Suprapubic skin (tissue), 4 donors: ENCODE data around the gene TMEM74B. TPM values are rescaled to one million over a fixed set of nuclear protein-coding genes. Genes with fewer than 3 reads are reported as not detected.
"Not testable (repeated sequence)": the region's sequence is repeated elsewhere in the genome, so short reads cannot be mapped to it uniquely, and the experiment has no call there.

ENCODE experiments used
- DNase-seq, 2 donors: peaks; one replicate each; pipeline ENCODE4 v3.0.0-alpha.2; 2019; ENCODE audit warnings: low spot score in 2 of 2
- H3K27ac ChIP-seq: fragments of 200-600 bp; sonication (generic); one replicate; pipeline ENCODE4 v1.5.1; 2019
- H3K27me3 ChIP-seq: fragments of 200-600 bp; sonication (generic); one replicate; pipeline ENCODE4 v1.5.1; 2019
- H3K36me3 ChIP-seq: fragments of 200-600 bp; sonication (generic); one replicate; pipeline ENCODE4 v1.5.1; 2019
- H3K4me1 ChIP-seq: fragments of 200-600 bp; sonication (generic); one replicate; pipeline ENCODE4 v1.5.1; 2019
- H3K4me3 ChIP-seq: fragments of 200-600 bp; sonication (generic); one replicate; pipeline ENCODE4 v1.5.1; 2019; ENCODE audit warnings: mild to moderate bottlenecking
- H3K9me3 ChIP-seq: fragments of 200-600 bp; sonication (generic); one replicate; pipeline ENCODE4 v1.5.1; 2019
- EP300 ChIP-seq: sonication (generic); formaldehyde crosslinking; IDR thresholded peaks from one replicate; pipeline ENCODE4 v1.6.1; 2017; ENCODE audit warnings: antibody characterized with exemption
- POLR2A ChIP-seq, 2 donors: fragments of 450-650 bp; IDR thresholded peaks; one replicate each; pipeline ENCODE4 v1.6.1; 2017; ENCODE audit warnings: antibody characterized with exemption in 2 of 2, mild to moderate bottlenecking in 2 of 2, moderate library complexity in 2 of 2
- POLR2AphosphoS5 ChIP-seq, 3 donors: sonication (generic); formaldehyde crosslinking; IDR thresholded peaks; one replicate each; pipeline ENCODE4 v1.6.1; 2017; ENCODE audit warnings: antibody characterized with exemption in 3 of 3
- WGBS: methylation state at CpG from one replicate; pipeline ENCODE4 v1.1.5; 2018; 5-methylcytosine and 5-hydroxymethylcytosine counted together
- total RNA-seq, 4 donors: library from RNA; depleted of rRNA; stranded (reverse); fragments of >200 nt; gene quantifications; one replicate each; pipeline ENCODE4 v1.1.0, GENCODE V29; 2016
- TF ChIP-seq, protein P1 (sequence below), 2 donors: fragments of 200-600 bp in 1 of 2; fragments of 450-650 bp in 1 of 2; sonication (generic) in 1 of 2; IDR thresholded peaks; one replicate each; pipeline ENCODE4 v1.5.1; 2016 to 2019; ENCODE audit warnings: antibody characterized with exemption in 2 of 2, mild to moderate bottlenecking in 1 of 2, moderate library complexity in 1 of 2

The TMEM74B gene
- total RNA-seq, 4 donors from 2014 or later = 1.9 to 9.6 (median 3.9) TPM

DNA sequence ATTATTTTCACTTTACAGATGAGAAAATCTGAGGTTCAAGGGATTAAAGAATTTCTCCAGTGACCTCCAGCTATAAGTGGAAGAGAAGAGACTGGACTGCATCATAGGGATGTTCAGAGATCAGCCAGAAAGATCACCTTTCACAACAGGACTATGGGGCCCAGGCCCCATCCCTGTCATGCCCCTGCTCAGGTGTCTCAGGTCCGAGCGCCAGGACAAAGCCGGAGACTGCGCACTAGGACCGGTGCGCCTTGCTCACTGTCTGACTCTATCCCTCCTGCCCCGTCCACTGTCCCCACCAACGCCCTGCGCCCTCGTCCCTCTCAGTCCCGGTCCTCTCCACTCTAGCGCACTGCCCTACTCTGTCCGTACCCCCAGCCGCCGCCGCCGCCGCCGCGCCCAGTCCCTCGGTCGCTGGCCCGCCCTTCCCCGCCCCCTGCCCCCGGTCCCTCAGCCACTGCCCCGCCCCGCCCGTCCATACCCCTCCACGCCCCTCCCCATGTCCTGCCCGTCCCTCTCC, 40.5 kb upstream of the TMEM74B start:
- H3K36me3 ChIP-seq = no peaks in the 10 kb centered on the region
- no peaks in the 10 kb centered on the region for H3K9me3 ChIP-seq
- no peak overlapping the region for H3K27ac ChIP-seq
- TF ChIP-seq POLR2A (IDR thresholded peaks at IDR 0.05) = no peak
- TF ChIP-seq, protein P1, sequence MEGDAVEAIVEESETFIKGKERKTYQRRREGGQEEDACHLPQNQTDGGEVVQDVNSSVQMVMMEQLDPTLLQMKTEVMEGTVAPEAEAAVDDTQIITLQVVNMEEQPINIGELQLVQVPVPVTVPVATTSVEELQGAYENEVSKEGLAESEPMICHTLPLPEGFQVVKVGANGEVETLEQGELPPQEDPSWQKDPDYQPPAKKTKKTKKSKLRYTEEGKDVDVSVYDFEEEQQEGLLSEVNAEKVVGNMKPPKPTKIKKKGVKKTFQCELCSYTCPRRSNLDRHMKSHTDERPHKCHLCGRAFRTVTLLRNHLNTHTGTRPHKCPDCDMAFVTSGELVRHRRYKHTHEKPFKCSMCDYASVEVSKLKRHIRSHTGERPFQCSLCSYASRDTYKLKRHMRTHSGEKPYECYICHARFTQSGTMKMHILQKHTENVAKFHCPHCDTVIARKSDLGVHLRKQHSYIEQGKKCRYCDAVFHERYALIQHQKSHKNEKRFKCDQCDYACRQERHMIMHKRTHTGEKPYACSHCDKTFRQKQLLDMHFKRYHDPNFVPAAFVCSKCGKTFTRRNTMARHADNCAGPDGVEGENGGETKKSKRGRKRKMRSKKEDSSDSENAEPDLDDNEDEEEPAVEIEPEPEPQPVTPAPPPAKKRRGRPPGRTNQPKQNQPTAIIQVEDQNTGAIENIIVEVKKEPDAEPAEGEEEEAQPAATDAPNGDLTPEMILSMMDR (IDR thresholded peaks at IDR 0.05) = no peak
- TF ChIP-seq POLR2AphosphoS5 (IDR thresholded peaks at IDR 0.05) = no peak
- H3K4me1 ChIP-seq = peaks cover 18% of the 10 kb centered on the region
- peak in 1 of 2 donors; percentile 86 for DNase-seq
- H3K4me3 ChIP-seq = peak overlapping the region; percentile 74
- H3K27me3 ChIP-seq = peaks cover 43% of the 10 kb centered on the region
- 1% methylated on average over 13 of the region's 30 CpGs for WGBS

- WGBS = 83% methylated on average over 20 of the region's 20 CpGs
- no peak overlapping the region for H3K4me3 ChIP-seq
- H3K9me3 ChIP-seq = no peaks in the 10 kb centered on the region
- TF ChIP-seq POLR2AphosphoS5 (IDR thresholded peaks at IDR 0.05) = no peak
- TF ChIP-seq, protein P1 (IDR thresholded peaks at IDR 0.05) = no peak
- no peak for TF ChIP-seq POLR2A (IDR thresholded peaks at IDR 0.05)
- DNase-seq = no peak
- H3K27ac ChIP-seq = no peak overlapping the region
- peaks cover 18% of the 10 kb centered on the region for H3K4me1 ChIP-seq
- H3K27me3 ChIP-seq = peaks cover 33% of the 10 kb centered on the region
- no peaks in the 10 kb centered on the region for H3K36me3 ChIP-seq
Observed at GRCh38 chr20:1224205-1224890, 39.6 kb upstream of the TMEM74B start.

DNA sequence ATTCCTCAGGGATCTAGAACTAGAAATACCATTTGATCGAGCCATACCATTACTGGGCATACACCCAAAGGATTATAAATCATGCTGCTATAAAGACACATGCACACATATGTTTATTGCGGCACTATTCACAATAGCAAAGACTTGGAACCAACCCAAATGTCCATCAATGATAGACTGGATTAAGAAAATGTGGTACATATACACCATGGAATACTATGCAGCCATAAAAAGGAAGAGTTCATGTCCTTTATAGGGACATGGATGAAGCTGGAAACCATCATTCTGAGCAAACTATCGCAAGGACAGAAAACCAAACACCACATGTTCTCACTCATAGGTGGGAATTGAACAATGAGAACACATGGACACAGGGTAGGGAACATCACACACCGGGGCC, 38.0 kb upstream of the TMEM74B start:
- H3K9me3 ChIP-seq, DNase-seq, H3K36me3 ChIP-seq, H3K27ac ChIP-seq, H3K4me3 ChIP-seq: not testable (repeated sequence)
- Histone ChIP-seq H3K27me3 (peaks cover 17% of the 10 kb centered on the region), H3K4me1 (peaks cover 18% of the 10 kb centered on the region)
- WGBS = 70% methylated on average over 4 of the region's 4 CpGs

- H3K9me3 ChIP-seq, H3K36me3 ChIP-seq, H3K4me3 ChIP-seq, DNase-seq, H3K27ac ChIP-seq, H3K4me1 ChIP-seq: not testable (repeated sequence)
- peaks cover 13% of the 10 kb centered on the region for H3K27me3 ChIP-seq
- WGBS = 77% methylated on average over 14 of the region's 19 CpGs
Observed at GRCh38 chr20:1216527-1217427, 32.0 kb upstream of the TMEM74B start.

GRCh38 chr20:1215386-1216170, 30.8 kb upstream of the TMEM74B start:
- H3K4me3 ChIP-seq = no peak overlapping the region
- TF ChIP-seq EP300 (no peak), POLR2A (IDR thresholded peaks at IDR 0.05) (no peak), POLR2AphosphoS5 (IDR thresholded peaks at IDR 0.05) (no peak)
- TF ChIP-seq, protein P1 (IDR thresholded peaks at IDR 0.05) = no peak
- 71% methylated on average over 11 of the region's 11 CpGs for WGBS
- no peaks in the 10 kb centered on the region for H3K9me3 ChIP-seq
- peaks cover 13% of the 10 kb centered on the region for H3K27me3 ChIP-seq
- DNase-seq = no peak
- no peak overlapping the region for H3K27ac ChIP-seq
- peaks cover 7% of the 10 kb centered on the region for H3K4me1 ChIP-seq
- no peaks in the 10 kb centered on the region for H3K36me3 ChIP-seq
